ENCODE results near the gene FEN1. TPM values are rescaled to one million over a fixed set of nuclear protein-coding genes. Genes with fewer than 3 reads are reported as not detected.

Gene FEN1
- polyA plus RNA-seq, 3 donors = 3.5 to 6.4 (median 4.3) TPM

- H3K9ac ChIP-seq (ENCODE audit: insufficient read depth, low read length, poor library complexity, severe bottlenecking) = no peak overlapping the region
Measured at GRCh38 chr11:61829806-61830205, 37.1 kb downstream of the FEN1 start.

More at GRCh38 chr11:61829806-61830205, 37.1 kb downstream of the FEN1 start:
- no peak overlapping the region for H3K27ac ChIP-seq (ENCODE audit: low read depth in 1 of 2, low read length in 2 of 2)
- H3K79me2 ChIP-seq (ENCODE audit: insufficient read depth, low read length) = peaks cover 26% of the 10 kb centered on the region
- H3K36me3 Mint-ChIP-seq = peaks cover 6 to 7% of the 10 kb centered on the region in 2 donors
- no peak overlapping the region for H3K27ac Mint-ChIP-seq
- peaks cover 0 to 3% (median 0%) of the 10 kb centered on the region in 7 donors for H3K9me3 Mint-ChIP-seq
- no peak overlapping the region for H3K4me2 ChIP-seq (replicated peaks; ENCODE audit: extremely low read depth, low read length, poor library complexity, severe bottlenecking)
- H3K4me1 Mint-ChIP-seq = peaks cover 70% of the 10 kb centered on the region
- no peak overlapping the region for H2AFZ ChIP-seq (ENCODE audit: insufficient read depth, low read depth, low read length, poor library complexity, severe bottlenecking)
- H3K4me1 ChIP-seq (ENCODE audit: control insufficient read depth in 1 of 2, insufficient read depth in 2 of 2, low read length in 2 of 2) = peaks cover 63 to 75% of the 10 kb centered on the region in 2 donors
- H3K36me3 ChIP-seq (replicated peaks in 1 of 2; ENCODE audit: control insufficient read depth in 1 of 2, insufficient read depth in 2 of 2, low read length in 2 of 2) = no peaks in the 10 kb centered on the region
- WGBS (ENCODE audit: insufficient coverage) = no CpG with 5 or more reads among the region's 4 CpGs
- TF ChIP-seq CTCF (IDR thresholded peaks at IDR 0.05) = no peak
- DNase-seq = no peak
- H3K4me3 ChIP-seq (replicated peaks in 1 of 3; ENCODE audit: low read depth in 2 of 3, low read length in 3 of 3) = no peak overlapping the region
- no peaks in the 10 kb centered on the region for H4K20me1 ChIP-seq (ENCODE audit: insufficient read depth, low read length)
- no peak overlapping the region for H3K4me3 Mint-ChIP-seq
- no peaks in the 10 kb centered on the region for H3K9me3 ChIP-seq (replicated peaks in 1 of 2; ENCODE audit: control insufficient read depth in 1 of 2, insufficient read depth in 1 of 2, low read length in 2 of 2)
- peaks cover 17 to 18% (median 17%) of the 10 kb centered on the region in 3 donors for H3K27me3 Mint-ChIP-seq (ENCODE audit: low read depth in 3 of 3)
- peaks cover 0 to 15% of the 10 kb centered on the region in 2 donors for H3K27me3 ChIP-seq (ENCODE audit: control insufficient read depth in 2 of 2, insufficient read depth in 2 of 2, low read length in 2 of 2)
- intact Hi-C loops (cut with micrococcal nuclease) = loop anchor here in 1 of 2 donors (5.0 kb wide), 1 partner anchor 33 kb away; no protein-coding TSS in a partner anchor

Measured in CD14-positive monocyte (primary cell).